H1 (cell line): Measurements from ENCODE around the gene TPP1. TPM values are rescaled to one million over a fixed set of nuclear protein-coding genes. Genes with fewer than 3 reads are reported as not detected.

ENCODE experiments used
- CHD1 ChIP-seq: IDR thresholded peaks from 2 replicates; pipeline ENCODE4 v1.6.1; 2012; ENCODE audit warnings: low read depth, low read length, improper control_type of control experiment
- JUND ChIP-seq: IDR thresholded peaks from 2 replicates; pipeline ENCODE4 v1.6.1; 2011; ENCODE audit warnings: mild to moderate bottlenecking, improper control_type of control experiment, low read length
- POU5F1 ChIP-seq: IDR thresholded peaks from 2 replicates; pipeline ENCODE4 v1.6.1; 2011; ENCODE audit warnings: low read depth, mild to moderate bottlenecking, low read length, moderate library complexity
- RNF2 ChIP-seq: fragments of 200-900, 300-1000 bp; sonication (generic); IDR thresholded peaks from 2 replicates; pipeline ENCODE4 v1.7.1; 2016; ENCODE audit warnings: borderline replicate concordance, low read depth, mild to moderate bottlenecking, antibody characterized with exemption, low read length; ENCODE audit not compliant: poor library complexity, severe bottlenecking; ENCODE audit errors: missing control alignments
- SIRT6 ChIP-seq: IDR thresholded peaks from one replicate; pipeline ENCODE4 v1.7.1; 2012; ENCODE audit warnings: low read length, inconsistent platforms
- SP1 ChIP-seq: IDR thresholded peaks from 2 replicates; pipeline ENCODE4 v1.6.1; 2011; ENCODE audit warnings: low read depth, low read length
- polyA plus RNA-seq, 7 experiments: library from polyadenylated mRNA; depleted of rRNA in 3 of 7; stranded (reverse) in 5 of 7; unstranded in 2 of 7; fragments of >200 nt in 5 of 7; fragments of 200-250 nt in 2 of 7; gene quantifications; 1 replicate in 5 of 7; 2 replicates in 1 of 7; 4 replicates in 1 of 7; pipeline versions ENCODE4 v1.2.1 to v1.2.3, GENCODE V29; 2011 to 2013; ENCODE audit warnings: missing spikeins in 2 of 7, mixed read lengths in 2 of 7
- total RNA-seq: library from RNA; stranded (reverse); fragmentation: NEBNext Ultra II Directional; extraction: Animal tissue kit (Norgen Biotek cat#: 25700); gene quantifications from 2 replicates; pipeline ENCODE4 v1.2.1, GENCODE V29; 2021

The TPP1 gene
- total and polyA plus RNA-seq, 2 of the 8 experiments (the other 6 are each of a cell fraction or from before 2014, with no cell fraction given) = 36.1 to 77.5 TPM

DNA sequence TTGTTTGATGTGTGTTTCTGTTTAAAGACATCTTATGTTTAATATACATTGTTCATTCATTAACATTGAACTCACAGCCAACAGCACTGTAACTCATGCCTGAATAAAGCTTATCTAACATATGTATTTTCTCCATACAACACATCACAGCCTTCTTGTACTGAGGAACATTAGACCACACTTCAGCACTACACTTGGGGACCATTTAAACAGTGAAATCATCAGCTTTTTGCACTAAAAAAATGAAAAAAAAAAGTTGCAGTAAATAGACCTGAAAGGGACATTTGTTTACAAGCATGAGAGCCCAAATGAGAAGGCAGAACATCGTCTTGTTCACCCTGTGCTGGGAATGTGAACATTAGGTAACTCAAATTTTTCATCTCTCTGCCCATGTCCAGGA is 15.3 kb upstream of the TPP1 start (continued):
- TF ChIP-seq RNF2 (no peak), SIRT6 (no peak), JUND (no peak), SP1 (no peak), POU5F1 (no peak), CHD1 (no peak)
